LoVo (cell line): ENCODE data around the gene ABCB10.
A peak's percentile ranks its signal among the peaks of the same experiment; 100 is the strongest.
"Not testable (repeated sequence)": the region's sequence is repeated elsewhere in the genome, so short reads cannot be mapped to it uniquely, and the experiment has no call there.

Experiments used
- DNase-seq: peaks from one replicate; pipeline ENCODE4 v3.0.0-alpha.2; 2016; ENCODE audit warnings: low spot score

ABCB10 gene

GRCh38 chr1:229572286-229572685 is 13.8 kb upstream of the ABCB10 start:
- DNase-seq = no peak

DNA sequence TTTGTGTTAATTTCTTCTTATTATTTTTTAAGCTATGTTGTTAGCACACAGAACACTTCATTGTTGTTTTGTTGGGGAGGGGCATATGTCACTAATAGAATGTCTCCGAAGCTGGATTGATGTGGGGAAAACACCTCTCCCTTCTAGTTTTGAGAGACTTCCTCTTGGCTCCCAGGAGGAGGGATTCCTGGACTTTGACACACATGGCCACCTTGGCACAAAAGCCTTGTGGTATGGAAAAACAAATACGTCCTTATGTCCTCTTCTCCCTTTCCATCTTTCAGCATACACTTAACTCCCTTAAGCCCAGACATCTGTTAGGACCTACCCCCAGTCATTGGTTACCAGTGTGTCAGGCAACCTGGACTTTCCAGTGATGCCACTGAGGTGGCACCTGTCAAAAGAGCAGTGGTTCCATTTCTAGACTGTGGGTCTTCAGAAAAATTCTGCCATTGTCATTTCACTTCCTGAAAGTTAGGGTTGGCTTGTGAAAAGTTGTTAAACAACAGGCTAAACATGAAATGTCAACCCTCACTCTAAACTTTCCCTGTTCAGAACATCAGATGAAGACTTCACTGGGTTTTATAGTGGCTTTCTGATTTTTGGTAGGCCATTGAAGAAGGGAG is 12.5 kb upstream of the ABCB10 start:
- DNase-seq = no peak

GRCh38 chr1:229570305-229570704 is 11.8 kb upstream of the ABCB10 start:
- DNase-seq = no peak

DNA sequence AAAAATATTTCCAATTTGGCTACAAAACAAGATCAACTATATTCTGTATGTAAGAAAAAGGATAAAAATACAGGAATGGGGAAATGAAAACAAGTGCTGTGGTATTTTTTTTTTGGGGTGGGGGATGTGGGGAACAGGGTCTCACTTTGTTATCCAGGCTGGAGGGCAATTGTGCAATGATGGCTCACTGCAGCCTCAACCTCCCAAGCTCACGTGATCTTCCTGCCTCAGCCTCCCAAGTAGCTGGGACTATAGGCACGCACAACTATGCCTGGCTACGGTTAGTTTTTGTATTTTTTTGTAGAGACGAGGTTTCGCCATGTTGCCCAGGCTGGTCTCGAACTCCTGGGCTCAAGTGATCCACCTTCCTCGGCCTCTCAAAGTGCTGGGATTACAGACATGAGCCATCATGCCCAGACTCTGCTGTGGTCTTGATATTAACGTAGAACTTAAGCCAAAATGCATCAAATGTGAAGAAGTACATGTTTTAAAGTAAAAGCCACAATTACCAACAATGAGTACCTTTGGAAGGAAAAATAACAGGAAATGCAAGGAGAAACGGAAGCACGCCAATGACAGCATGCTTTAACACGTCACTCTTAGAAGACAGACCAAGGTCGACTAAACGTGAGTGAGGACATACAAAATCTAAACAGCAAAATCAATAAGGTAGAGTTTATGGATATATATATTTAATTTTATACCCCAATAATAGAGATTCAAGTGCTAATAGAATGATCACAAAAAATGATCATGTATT is 8.8 kb upstream of the ABCB10 start:
- DNase-seq = no peak

- no peak for DNase-seq
Measured at GRCh38 chr1:229563701-229564100, 5.2 kb upstream of the ABCB10 start.

- DNase-seq = no peak
Measured at GRCh38 chr1:229563241-229563640, 4.7 kb upstream of the ABCB10 start.

GRCh38 chr1:229562686-229563085 is 4.2 kb upstream of the ABCB10 start:
- no peak for DNase-seq

DNA sequence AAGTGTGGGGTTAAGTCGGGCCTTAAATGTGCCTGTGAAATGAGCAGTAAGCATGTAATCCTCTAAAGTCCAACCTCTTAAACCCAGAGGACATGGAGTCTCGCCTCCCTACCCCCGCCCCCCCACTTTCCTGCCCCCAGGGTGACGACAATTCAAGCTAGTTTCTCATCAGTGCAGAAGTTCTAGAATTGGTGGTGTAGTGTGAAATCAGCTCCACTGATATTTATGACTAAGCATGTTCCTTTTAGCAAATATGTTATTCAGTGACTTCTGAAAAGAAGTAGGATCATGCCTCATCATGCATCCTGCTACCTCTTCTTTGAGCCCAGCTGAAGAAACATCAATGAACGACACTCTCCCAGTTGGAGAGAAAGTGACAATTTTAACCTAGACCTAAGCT is 2.6 kb upstream of the ABCB10 start:
- DNase-seq = no peak

DNA sequence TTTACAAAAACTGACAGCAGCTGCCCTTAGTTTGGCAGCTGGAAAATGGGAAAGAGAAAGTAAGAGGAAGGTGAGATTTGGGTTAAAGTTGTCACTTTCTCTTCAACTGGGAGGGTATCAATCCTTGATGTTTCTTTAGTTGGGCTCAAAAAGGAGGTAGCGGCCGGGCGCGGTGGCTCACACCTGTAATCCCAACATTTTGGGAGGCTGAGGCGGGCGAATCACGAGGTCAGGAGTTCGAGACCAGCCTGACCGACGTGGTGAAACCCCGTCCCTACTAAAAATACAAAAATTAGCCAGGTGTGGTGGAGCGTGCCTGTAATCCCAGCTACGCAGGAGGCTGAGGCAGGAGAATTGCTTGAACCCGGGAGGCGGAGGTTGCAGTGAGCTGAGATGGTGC is 1.6 kb upstream of the ABCB10 start:
- not testable (repeated sequence) for DNase-seq

DNA sequence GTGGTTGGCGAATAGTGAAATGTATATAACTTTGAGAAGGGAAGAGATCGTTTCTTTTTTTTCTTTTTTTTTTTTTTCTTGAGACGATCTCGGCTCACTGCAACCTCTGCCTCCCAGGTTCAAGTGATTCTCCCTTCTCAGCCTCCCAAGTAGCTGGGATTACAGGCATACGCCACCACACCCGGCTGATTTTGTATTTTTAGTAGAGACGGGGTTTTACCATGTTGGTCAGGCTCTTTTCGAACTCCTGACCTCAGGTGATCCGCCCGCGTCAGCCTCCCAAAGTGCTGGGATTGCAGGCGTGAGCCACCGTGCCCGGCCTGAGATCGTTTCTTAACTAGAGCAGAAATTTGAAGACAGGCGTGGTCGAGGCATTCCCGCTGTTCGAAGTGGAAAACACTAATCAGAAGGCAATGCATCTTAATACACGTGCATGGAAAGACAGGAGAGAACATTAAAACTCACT is 862 bp upstream of the ABCB10 start:
- DNase-seq = peak; percentile 19

DNA sequence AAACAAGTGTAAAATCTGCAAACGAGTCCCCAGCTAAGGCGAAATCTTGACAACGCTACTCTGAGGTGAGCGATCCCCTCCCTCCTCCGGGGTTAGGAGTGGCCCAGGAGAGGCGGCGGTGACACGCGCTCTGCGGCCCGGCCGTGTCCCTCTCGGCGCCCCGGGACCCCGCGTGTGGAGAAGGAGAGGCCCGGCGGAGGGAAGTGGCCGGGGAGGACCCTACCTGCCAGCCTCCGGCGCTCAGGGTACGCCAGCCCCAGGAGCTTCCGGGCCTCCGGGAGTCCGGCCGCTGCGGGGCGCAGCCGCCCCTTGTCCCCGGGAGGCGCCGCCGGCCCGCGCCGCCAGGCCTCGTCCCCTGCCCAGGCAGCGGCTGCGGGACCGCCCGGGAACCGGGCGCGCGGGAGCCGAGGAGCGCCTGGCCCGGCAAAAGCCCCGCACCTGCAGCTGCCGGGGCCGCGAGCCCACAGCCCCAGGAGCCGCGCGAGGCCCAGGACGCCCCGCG is 543 bp downstream of the ABCB10 start:
- peak; percentile 24 for DNase-seq

GRCh38 chr1:229557200-229557850 is 1.2 kb downstream of the ABCB10 start:
- no peak for DNase-seq

- DNase-seq = no peak
Measured at GRCh38 chr1:229554886-229555621, 3.5 kb downstream of the ABCB10 start.

GRCh38 chr1:229553621-229554130 is 4.8 kb downstream of the ABCB10 start:
- no peak for DNase-seq

- no peak for DNase-seq
Measured at GRCh38 chr1:229552732-229553131, 5.8 kb downstream of the ABCB10 start.

- DNase-seq = no peak
Measured at GRCh38 chr1:229550812-229551567, 7.5 kb downstream of the ABCB10 start.

GRCh38 chr1:229547542-229547941 is 11.0 kb downstream of the ABCB10 start:
- DNase-seq = no peak

- no peak for DNase-seq
Measured at GRCh38 chr1:229544587-229544986, 13.9 kb downstream of the ABCB10 start.

DNA sequence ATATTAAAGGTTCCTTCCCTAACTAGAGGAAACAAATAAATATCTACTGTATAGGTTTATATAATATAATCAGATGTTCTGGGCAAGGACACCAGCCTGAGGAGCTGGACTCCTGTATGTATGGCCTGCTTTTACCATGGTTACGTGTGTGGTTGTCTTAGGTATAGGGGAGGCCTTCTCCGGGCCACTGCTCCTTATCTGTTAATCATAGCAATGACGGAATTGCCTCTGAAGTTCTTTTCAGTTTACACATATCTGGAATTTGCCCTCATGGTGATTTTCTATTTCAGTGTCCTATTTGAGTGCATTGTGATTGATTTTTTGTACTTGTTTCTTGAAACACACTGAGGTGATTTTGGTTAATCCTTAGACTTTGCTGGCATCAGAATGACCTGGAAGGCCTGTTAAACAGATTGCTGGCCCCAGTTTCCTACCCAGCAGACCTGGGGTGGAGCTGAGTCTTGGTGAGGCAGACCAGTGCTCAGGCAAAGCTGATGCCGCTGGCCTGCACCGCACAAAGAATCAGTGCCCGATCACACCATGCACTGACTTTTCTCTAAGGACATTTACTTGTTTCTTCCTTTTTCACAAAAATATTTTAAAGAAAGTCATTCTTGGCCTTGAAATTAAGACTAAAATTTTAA is 18.5 kb downstream of the ABCB10 start:
- no peak for DNase-seq

- no peak for DNase-seq
Measured at GRCh38 chr1:229538945-229539344, 19.6 kb downstream of the ABCB10 start.

DNA sequence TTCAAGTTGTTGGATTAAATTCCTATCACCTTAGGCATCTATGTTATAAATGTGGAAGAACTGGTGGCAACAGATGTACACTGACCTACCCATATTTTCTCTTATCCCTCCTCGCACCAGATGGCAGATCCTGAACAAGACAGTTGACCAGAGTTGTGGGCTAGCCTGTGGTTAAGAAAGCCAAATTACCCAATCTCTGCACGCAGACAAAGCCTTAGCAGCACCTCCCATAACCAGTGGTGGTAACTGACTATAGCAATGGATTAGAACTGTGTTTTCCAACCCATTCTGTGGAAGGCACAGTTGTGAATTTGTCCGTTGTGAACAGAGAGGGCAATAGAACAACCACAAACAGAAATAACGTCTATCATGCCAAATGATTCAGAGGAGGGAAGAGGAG is 20.6 kb downstream of the ABCB10 start:
- no peak for DNase-seq
